H4 (cell line): ENCODE measurements around the gene NEK7. TPM values are rescaled to one million over a fixed set of nuclear protein-coding genes. Genes with fewer than 3 reads are reported as not detected.
"Not testable (repeated sequence)": the region's sequence is repeated elsewhere in the genome, so short reads cannot be mapped to it uniquely, and the experiment has no call there.

Experiments
- DNase-seq: peaks from one replicate; pipeline ENCODE4 v3.0.0-alpha.2; 2015; ENCODE audit warnings: low spot score
- total RNA-seq: library from RNA; depleted of rRNA; stranded (reverse); fragments of >200 nt; shearing (Covaris generic); gene quantifications from 2 replicates; pipeline ENCODE4 v1.2.3, GENCODE V29; 2014

The NEK7 gene
- total RNA-seq, 1 experiment from 2014 or later: 36.0 TPM

DNA sequence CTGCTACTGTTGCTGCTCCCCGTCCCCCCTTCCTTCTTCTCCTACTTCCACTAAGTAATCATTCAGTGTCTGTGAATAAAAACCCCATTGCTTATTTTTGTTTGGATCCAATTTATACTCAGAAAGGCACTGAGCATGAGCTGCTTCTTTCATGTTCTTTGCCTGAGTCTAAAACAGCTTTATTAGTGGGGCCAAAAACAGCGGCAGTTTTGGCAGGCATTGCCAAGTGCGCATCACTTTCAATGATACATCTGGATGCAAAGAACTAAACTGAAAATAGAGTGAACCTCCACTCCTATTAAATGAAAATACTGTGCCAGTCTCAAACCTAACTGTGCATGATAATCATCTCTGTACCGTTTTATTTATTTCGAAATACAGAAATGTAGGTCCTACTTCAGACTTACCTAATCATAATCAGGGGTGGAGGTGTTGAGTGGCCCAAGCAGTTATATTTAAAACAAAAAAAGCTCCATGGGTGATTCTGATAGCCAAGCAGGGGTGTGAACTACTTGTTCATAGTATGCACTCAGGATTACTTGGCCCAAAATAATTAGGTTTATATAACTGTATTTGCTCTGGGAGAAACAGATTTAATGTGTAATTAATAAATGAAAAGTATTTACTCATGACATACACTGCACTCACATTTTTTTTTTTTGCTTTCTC is 48.4 kb downstream of the NEK7 start:
- no peak for DNase-seq

- DNase-seq: no peak
Observed at GRCh38 chr1:198206292-198206691, 49.5 kb downstream of the NEK7 start.

GRCh38 chr1:198211696-198212095 is 54.9 kb downstream of the NEK7 start:
- no peak for DNase-seq

GRCh38 chr1:198212126-198212525 is 55.3 kb downstream of the NEK7 start:
- DNase-seq: no peak

GRCh38 chr1:198212675-198213074 is 55.9 kb downstream of the NEK7 start:
- DNase-seq: peak; percentile 21

- DNase-seq: no peak
Observed at GRCh38 chr1:198214924-198215323, 58.1 kb downstream of the NEK7 start.

GRCh38 chr1:198220428-198220827 is 63.6 kb downstream of the NEK7 start:
- no peak for DNase-seq

DNA sequence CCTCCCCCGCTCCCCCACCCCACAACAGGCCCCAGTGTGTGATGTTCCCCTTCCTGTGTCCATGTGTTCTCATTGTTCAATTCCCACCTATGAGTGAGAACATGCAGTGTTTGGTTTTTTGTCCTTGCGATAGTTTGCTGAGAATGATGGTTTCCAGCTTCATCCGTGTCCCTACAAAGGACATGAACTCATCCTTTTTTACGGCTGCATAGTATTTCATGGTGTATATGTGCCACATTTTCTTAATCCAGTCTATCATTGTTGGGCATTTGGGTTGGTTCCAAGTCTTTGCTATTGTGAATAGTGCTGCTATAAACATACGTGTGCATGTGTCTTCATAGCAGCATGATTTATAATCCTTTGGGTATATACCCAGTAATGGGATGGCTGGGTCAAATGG is 70.2 kb downstream of the NEK7 start:
- not testable (repeated sequence) for DNase-seq

DNA sequence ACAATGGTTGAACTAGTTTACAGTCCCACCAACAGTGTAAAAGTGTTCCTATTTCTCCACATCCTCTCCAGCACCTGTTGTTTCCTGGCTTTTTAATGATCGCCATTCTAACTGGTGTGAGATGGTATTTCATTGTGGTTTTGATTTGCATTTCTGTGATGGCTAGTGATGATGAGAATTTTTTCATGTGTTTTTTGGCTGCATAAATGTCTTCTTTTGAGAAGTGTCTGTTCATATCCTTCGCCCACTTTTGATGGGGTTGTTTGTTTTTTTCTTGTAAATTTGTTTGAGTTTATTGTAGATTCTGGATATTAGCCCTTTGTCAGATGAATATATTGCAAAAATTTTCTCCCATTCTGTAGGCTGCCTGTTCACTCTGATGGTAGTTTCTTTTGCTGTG is 70.7 kb downstream of the NEK7 start:
- not testable (repeated sequence) for DNase-seq

DNA sequence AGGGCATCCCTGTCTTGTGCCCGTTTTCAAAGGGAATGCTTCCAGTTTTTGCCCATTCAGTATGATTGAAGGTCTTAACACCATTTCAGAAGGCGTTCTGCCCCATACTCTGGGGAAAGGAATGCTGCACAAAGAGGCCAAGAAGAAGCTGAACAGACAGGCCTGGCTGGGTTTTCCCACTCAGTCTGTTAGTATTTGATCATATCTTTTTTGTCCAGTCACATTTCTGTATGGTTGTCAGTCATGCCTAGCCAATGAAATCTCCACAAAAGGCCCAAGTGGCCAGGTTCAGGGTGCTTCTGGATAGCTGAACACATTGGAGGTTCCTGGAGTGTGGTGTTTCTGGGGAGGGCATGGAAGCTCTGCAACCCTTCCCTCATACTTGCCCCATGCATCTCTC is 72.1 kb downstream of the NEK7 start:
- DNase-seq: no peak

- DNase-seq: no peak
Observed at GRCh38 chr1:198231779-198232178, 75.0 kb downstream of the NEK7 start.

DNA sequence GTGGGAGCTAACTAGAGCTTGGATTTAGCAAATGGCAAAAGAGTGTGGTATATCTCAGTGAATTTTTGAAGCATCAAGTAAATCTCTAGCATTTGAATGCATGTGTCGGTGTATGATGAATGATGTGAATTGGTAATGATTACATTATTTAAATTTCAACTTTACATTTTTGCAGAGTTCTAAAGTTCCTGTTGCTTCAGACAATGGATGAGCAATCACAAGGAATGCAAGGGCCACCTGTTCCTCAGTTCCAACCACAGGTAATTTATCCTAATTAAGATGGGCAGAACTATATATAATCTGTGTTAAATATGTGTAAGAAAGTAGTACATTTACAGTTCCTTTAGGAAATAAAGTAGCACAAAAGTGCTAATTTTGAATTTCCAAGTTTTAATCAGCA is 75.6 kb downstream of the NEK7 start:
- no peak for DNase-seq

GRCh38 chr1:198232940-198233675 is 76.3 kb downstream of the NEK7 start:
- no peak for DNase-seq

- DNase-seq: peak; percentile 27
Observed at GRCh38 chr1:198234520-198235251, 77.9 kb downstream of the NEK7 start.

GRCh38 chr1:198238121-198238520 is 81.3 kb downstream of the NEK7 start:
- DNase-seq: no peak

- no peak for DNase-seq
Observed at GRCh38 chr1:198241553-198241952, 84.8 kb downstream of the NEK7 start.

DNA sequence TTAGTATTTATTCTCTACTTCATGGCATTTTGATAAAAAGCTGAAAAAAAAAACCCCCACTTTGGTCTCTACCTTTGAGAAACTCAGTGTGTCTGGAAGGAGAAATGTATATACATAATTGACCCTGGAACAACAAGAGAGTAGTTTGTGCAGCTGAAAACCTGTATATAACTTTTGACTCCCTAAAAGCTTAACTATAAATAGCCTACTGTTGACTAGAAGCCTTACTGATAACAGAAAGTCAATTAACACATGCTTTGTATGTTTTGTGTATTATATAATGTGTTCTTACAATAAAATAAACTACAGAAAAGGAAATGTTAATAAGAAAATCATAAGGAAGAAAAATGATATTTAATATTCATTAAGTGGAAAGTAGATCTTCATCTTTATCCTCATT is 88.0 kb downstream of the NEK7 start:
- DNase-seq: no peak

GRCh38 chr1:198245379-198245778 is 88.6 kb downstream of the NEK7 start:
- no peak for DNase-seq

DNA sequence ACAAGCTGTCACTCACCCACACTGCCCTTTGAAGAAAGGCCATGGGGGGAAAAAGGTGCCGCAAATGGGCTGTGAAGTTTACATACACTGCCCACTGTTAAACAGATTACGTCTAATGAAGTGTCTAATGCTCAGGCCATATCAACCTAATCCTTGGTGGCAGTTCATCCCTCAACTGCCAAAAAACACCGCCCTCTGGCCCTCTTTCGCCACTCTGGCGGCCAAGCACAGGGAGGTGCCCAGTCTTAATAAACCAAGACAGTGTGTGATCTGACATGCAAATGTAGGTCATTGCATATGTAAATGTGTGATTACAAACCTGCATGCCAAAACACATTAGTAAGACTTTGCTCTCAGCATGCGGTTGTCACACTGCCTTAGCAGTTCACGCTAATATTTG is 89.5 kb downstream of the NEK7 start:
- no peak for DNase-seq

DNA sequence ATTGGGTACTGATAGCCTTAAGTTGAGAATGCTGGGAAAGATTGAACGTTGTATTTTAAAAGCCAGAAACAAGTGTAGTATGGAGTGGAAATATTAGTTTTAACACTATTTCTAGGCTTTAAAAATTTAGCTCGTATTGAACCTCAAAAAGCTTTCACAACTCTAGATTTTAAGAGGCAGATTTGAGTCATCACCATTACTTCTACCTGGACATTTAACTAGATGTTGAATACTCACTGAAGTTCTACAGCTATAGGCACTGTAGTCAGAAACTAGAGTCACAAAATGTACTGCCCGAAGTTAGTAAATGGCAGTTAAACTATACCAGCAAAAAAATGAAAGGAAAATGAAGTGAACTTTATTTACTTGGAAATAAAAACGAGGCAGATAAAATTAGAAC is 96.5 kb downstream of the NEK7 start:
- no peak for DNase-seq

DNA sequence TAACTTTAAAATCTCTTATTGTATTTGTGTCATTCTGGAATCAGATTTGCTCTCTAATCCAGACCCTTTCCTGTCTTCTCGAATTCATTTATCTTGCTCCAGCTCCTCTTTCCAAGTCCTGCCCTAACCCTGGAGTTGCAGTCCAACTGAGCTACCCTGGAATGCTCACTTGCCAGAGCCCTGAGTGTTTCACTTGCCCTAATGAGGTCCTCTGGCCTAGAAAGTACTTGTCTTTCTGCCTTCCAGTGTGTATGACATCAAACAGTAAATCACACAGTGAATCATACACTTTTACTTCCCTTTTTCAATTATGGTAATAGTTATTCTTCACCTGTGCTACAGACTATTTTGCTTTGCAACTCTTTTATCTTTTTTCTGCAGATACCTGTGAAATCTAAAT is 96.9 kb downstream of the NEK7 start:
- no peak for DNase-seq

DNA sequence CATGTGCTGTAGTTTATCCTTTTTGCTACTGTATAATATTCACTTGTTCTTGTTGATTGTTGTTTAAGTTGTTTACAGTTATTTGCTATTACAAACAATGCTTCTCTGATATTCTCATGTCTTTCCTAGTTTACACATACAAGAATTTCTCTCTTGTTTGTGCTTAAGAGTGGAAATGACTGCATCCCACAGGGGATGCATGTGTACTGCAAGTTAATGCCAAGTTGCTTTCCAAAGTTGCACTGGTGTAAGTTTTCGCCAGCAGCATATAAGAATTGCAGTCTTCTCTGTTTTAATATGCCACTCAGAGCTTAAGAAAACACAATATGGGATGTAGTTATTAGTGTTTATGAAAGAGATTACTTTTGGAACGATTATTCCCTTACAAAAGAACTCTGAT is 97.7 kb downstream of the NEK7 start:
- no peak for DNase-seq

DNA sequence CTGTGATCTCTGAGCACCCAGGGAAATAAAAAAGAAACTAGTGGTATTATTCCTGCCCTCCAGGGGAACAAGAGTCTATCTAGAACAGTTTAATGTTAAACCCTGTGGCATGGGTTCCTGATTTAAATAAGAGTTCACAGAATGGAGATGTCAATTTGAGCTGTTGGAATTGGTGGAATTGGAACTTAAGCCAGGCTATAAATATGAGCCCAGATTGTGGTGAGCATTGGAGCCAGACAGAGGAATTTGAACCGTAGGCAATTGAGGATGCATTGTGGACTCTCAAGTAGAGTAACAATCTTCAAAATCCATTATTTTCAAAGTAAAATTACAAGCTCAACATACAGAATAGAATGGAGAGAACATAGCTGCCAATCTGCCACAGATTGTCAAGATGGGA is 98.2 kb downstream of the NEK7 start:
- no peak for DNase-seq
